Fibroblast of lung (primary cell): ENCODE results near the gene THRB. TPM values are rescaled to one million over a fixed set of nuclear protein-coding genes. Genes with fewer than 3 reads are reported as not detected.

Experiments
- DNase-seq, 2 donors: peaks; one replicate each; pipeline versions ENCODE4 v3.0.0 to v3.0.0-alpha.2; 2010; ENCODE audit warnings: low read depth in 2 of 2
- H2AFZ ChIP-seq: 2 replicates; pipeline ENCODE4 v1.5.1; 2012; ENCODE audit warnings: low read length, control low read depth, inconsistent platforms
- H3K27ac ChIP-seq: 2 replicates; pipeline ENCODE4 v1.5.1; 2011; ENCODE audit warnings: low read length, control low read depth; ENCODE audit not compliant: insufficient read depth
- H3K27me3 ChIP-seq: 2 replicates; pipeline ENCODE4 v1.5.1; 2011; ENCODE audit warnings: mild to moderate bottlenecking, low read length; ENCODE audit not compliant: control insufficient read depth, insufficient read depth
- H3K36me3 ChIP-seq: 2 replicates; pipeline ENCODE4 v1.5.1; 2011; ENCODE audit warnings: low read length; ENCODE audit not compliant: control insufficient read depth, insufficient read depth
- H3K4me1 ChIP-seq: 2 replicates; pipeline ENCODE4 v1.5.1; 2011; ENCODE audit warnings: low read length; ENCODE audit not compliant: control insufficient read depth, insufficient read depth; ENCODE audit errors: extremely low read depth
- H3K4me2 ChIP-seq: 2 replicates; pipeline ENCODE4 v1.5.1; 2011; ENCODE audit warnings: low read length, control low read depth; ENCODE audit not compliant: insufficient read depth; ENCODE audit errors: extremely low read depth
- H3K4me3 ChIP-seq, 4 experiments: fragments of 200-600 bp in 1 of 4; sonication (generic) in 1 of 4; replicated peaks in 1 of 4; 2 replicates each; pipeline ENCODE4 v1.5.1; 2011 to 2016; ENCODE audit warnings: low read length in 4 of 4, low read depth in 3 of 4, mild to moderate bottlenecking in 3 of 4, control low read depth in 2 of 4, inconsistent platforms in 1 of 4, mixed read lengths in 1 of 4; ENCODE audit not compliant: insufficient read depth in 1 of 4; ENCODE audit errors: control extremely low read depth in 1 of 4
- H3K79me2 ChIP-seq: 2 replicates; pipeline ENCODE4 v1.5.1; 2012; ENCODE audit warnings: mild to moderate bottlenecking, low read length, inconsistent platforms; ENCODE audit not compliant: control insufficient read depth, insufficient read depth
- H3K9ac ChIP-seq: 2 replicates; pipeline ENCODE4 v1.5.1; 2011; ENCODE audit warnings: mild to moderate bottlenecking, low read length, control low read depth; ENCODE audit not compliant: insufficient read depth
- H3K9me3 ChIP-seq: 2 replicates; pipeline ENCODE4 v1.5.1; 2012; ENCODE audit warnings: low read depth, low read length; ENCODE audit not compliant: control insufficient read depth, insufficient read depth
- H4K20me1 ChIP-seq: 2 replicates; pipeline ENCODE4 v1.5.1; 2011; ENCODE audit warnings: low read length; ENCODE audit not compliant: control insufficient read depth, insufficient read depth; ENCODE audit errors: extremely low read depth
- CTCF ChIP-seq, 2 donors: IDR thresholded peaks in 1 of 2; conservative IDR thresholded peaks in 1 of 2; 1 replicate in 1 of 2; 2 replicates in 1 of 2; pipeline ENCODE4 v1.5.1; 2011 to 2012; ENCODE audit warnings: low read length in 2 of 2, control low read depth in 1 of 2, inconsistent platforms in 1 of 2, low read depth in 1 of 2, mild to moderate bottlenecking in 1 of 2
- EZH2 ChIP-seq: IDR thresholded peaks from 2 replicates; pipeline ENCODE4 v1.5.1; 2012; ENCODE audit warnings: low read length, control low read depth, mild to moderate bottlenecking; ENCODE audit errors: missing control alignments
- polyA plus RNA-seq, 2 donors: library from polyadenylated mRNA; depleted of rRNA in 1 of 2; stranded (reverse) in 1 of 2; unstranded in 1 of 2; fragments of >200 nt; gene quantifications; 2 replicates each; pipeline ENCODE4 v1.2.1, GENCODE V29; 2011 to 2012; ENCODE audit warnings: missing spikeins in 1 of 2
- total RNA-seq: library from RNA; depleted of rRNA; stranded (reverse); fragments of >200 nt; gene quantifications from 2 replicates; pipeline ENCODE4 v1.2.1, GENCODE V29; 2014

Gene THRB
- total and polyA plus RNA-seq, 2 donors (not counting 1 experiment from before 2014, with no cell fraction given), result 4.2 to 7.4 TPM

GRCh38 chr3:24344784-24345439, 149.7 kb downstream of the THRB start:
- no peaks in the 10 kb centered on the region for H3K9me3 ChIP-seq
- H3K27ac ChIP-seq, result no peak overlapping the region
- TF ChIP-seq EZH2, result no peak
- TF ChIP-seq CTCF (conservative IDR thresholded peaks at IDR 0.05 in 1 of 2, IDR thresholded peaks at IDR 0.05 in 1 of 2; ENCODE audit: low read depth in 1 of 2, low read length in 2 of 2), result no peak
- peak; percentile 67 to 89 for DNase-seq
- H3K27me3 ChIP-seq, result no peaks in the 10 kb centered on the region
- no peak overlapping the region for H2AFZ ChIP-seq
- H3K36me3 ChIP-seq, result no peaks in the 10 kb centered on the region
- no peak overlapping the region for H3K4me3 ChIP-seq
- H4K20me1 ChIP-seq, result no peaks in the 10 kb centered on the region
- H3K4me2 ChIP-seq, result peak overlapping the region; percentile 40
- no peaks in the 10 kb centered on the region for H3K79me2 ChIP-seq
- no peak overlapping the region for H3K9ac ChIP-seq
- peaks cover 4% of the 10 kb centered on the region for H3K4me1 ChIP-seq

- TF ChIP-seq EZH2 (no peak), CTCF (conservative IDR thresholded peaks at IDR 0.05 in 1 of 2, IDR thresholded peaks at IDR 0.05 in 1 of 2; ENCODE audit: low read depth in 1 of 2, low read length in 2 of 2) (no peak)
- H3K36me3 ChIP-seq, result no peaks in the 10 kb centered on the region
- H3K27ac ChIP-seq, result no peak overlapping the region
- H3K4me1 ChIP-seq, result peaks cover 4% of the 10 kb centered on the region
- H3K79me2 ChIP-seq, result no peaks in the 10 kb centered on the region
- H3K9me3 ChIP-seq, result no peaks in the 10 kb centered on the region
- H2AFZ ChIP-seq, result no peak overlapping the region
- H3K4me3 ChIP-seq, result no peak overlapping the region
- no peaks in the 10 kb centered on the region for H3K27me3 ChIP-seq
- H3K4me2 ChIP-seq, result no peak overlapping the region
- DNase-seq, result peak; percentile 64 to 85
- H3K9ac ChIP-seq, result no peak overlapping the region
- no peaks in the 10 kb centered on the region for H4K20me1 ChIP-seq
Measured at GRCh38 chr3:24343084-24343783, 151.4 kb downstream of the THRB start.

GRCh38 chr3:24342275-24342674, 152.4 kb downstream of the THRB start:
- no peak overlapping the region for H2AFZ ChIP-seq
- peaks cover 4% of the 10 kb centered on the region for H3K4me1 ChIP-seq
- no peaks in the 10 kb centered on the region for H3K27me3 ChIP-seq
- no peaks in the 10 kb centered on the region for H3K36me3 ChIP-seq
- H4K20me1 ChIP-seq, result no peaks in the 10 kb centered on the region
- no peak for DNase-seq
- no peak overlapping the region for H3K9ac ChIP-seq
- no peaks in the 10 kb centered on the region for H3K9me3 ChIP-seq
- H3K27ac ChIP-seq, result no peak overlapping the region
- TF ChIP-seq EZH2, result no peak
- TF ChIP-seq CTCF (conservative IDR thresholded peaks at IDR 0.05 in 1 of 2, IDR thresholded peaks at IDR 0.05 in 1 of 2; ENCODE audit: low read depth in 1 of 2, low read length in 2 of 2), result no peak
- H3K4me2 ChIP-seq, result no peak overlapping the region
- no peak overlapping the region for H3K4me3 ChIP-seq
- no peaks in the 10 kb centered on the region for H3K79me2 ChIP-seq
